Upper lobe of right lung (tissue), 1 donor: ENCODE measurements around the gene PPM1H. TPM values are rescaled to one million over a fixed set of nuclear protein-coding genes. Genes with fewer than 3 reads are reported as not detected.
"Not testable (repeated sequence)": the region's sequence is repeated elsewhere in the genome, so short reads cannot be mapped to it uniquely, and the experiment has no call there.

Experiments
- ATAC-seq: fragments of 200-7000 bp; cut with Tn5 transposase; one replicate; pipeline ENCODE4 v1.9.1; 2020; ENCODE audit warnings: mild to moderate bottlenecking, moderate library complexity
- DNase-seq: peaks from one replicate; pipeline ENCODE4 v3.0.0-alpha.2; 2020
- H3K27ac ChIP-seq: fragments of 200-600 bp; one replicate; pipeline ENCODE4 v1.8.0; 2022
- H3K27me3 ChIP-seq: fragments of 200-600 bp; one replicate; pipeline ENCODE4 v1.8.0; 2022; ENCODE audit warnings: mild to moderate bottlenecking
- H3K36me3 ChIP-seq: fragments of 200-600 bp; one replicate; pipeline ENCODE4 v1.8.0; 2022
- H3K4me1 ChIP-seq: fragments of 200-600 bp; one replicate; pipeline ENCODE4 v1.8.0; 2022
- H3K4me3 ChIP-seq: fragments of 200-600 bp; one replicate; pipeline ENCODE4 v1.8.0; 2022; ENCODE audit warnings: mild to moderate bottlenecking
- H3K9me3 ChIP-seq: fragments of 200-600 bp; one replicate; pipeline ENCODE4 v1.8.0; 2022
- CTCF ChIP-seq: fragments of 200-600 bp; IDR thresholded peaks from one replicate; pipeline ENCODE4 v1.8.0; 2022; ENCODE audit warnings: antibody characterized with exemption
- intact Hi-C: fragments of 100-400 bp; cut with DNase I; formaldehyde crosslinking; loops from one replicate; pipeline ENCODE4 v1.11.0; 2022
- total RNA-seq: library from RNA; stranded (reverse); fragmentation: NEBNext Ultra II Directional; extraction: Animal tissue kit (Norgen Biotek cat#: 25700); gene quantifications from one replicate; pipeline ENCODE4 v1.2.1, GENCODE V29; 2021
- donor health status: DM: no; HTN: yes; CAD: no; lungs with severe emphysema.

PPM1H gene
- total RNA-seq, 1 donor from 2014 or later: 8.0 TPM

GRCh38 chr12:62731055-62731820 is 203.7 kb downstream of the PPM1H start:
- H3K9me3 ChIP-seq: no peaks in the 10 kb centered on the region
- DNase-seq (no peak), ATAC-seq (peak; percentile 37)
- no peak for TF ChIP-seq CTCF
- H3K27ac ChIP-seq: peak overlapping the region; percentile 4
- intact Hi-C loops: no loop called here
- no peaks in the 10 kb centered on the region for H3K27me3 ChIP-seq
- no peak overlapping the region for H3K4me3 ChIP-seq
- H3K4me1 ChIP-seq: peaks cover 17% of the 10 kb centered on the region
- H3K36me3 ChIP-seq: no peaks in the 10 kb centered on the region

GRCh38 chr12:62730649-62731048 is 204.3 kb downstream of the PPM1H start:
- peak overlapping the region; percentile 26 for H3K27ac ChIP-seq
- H3K36me3 ChIP-seq: no peaks in the 10 kb centered on the region
- H3K4me1 ChIP-seq: peaks cover 17% of the 10 kb centered on the region
- TF ChIP-seq CTCF: no peak
- ATAC-seq (no peak), DNase-seq (no peak)
- no peak overlapping the region for H3K4me3 ChIP-seq
- intact Hi-C loops: no loop called here
- no peaks in the 10 kb centered on the region for H3K9me3 ChIP-seq
- H3K27me3 ChIP-seq: no peaks in the 10 kb centered on the region

GRCh38 chr12:62729579-62730544 is 205.1 kb downstream of the PPM1H start:
- ATAC-seq: peak; percentile 74
- H3K27me3 ChIP-seq, intact Hi-C loops, H3K9me3 ChIP-seq, DNase-seq, H3K4me3 ChIP-seq, H3K36me3 ChIP-seq: not testable (repeated sequence)
- H3K4me1 ChIP-seq: peaks cover 22% of the 10 kb centered on the region
- H3K27ac ChIP-seq: peak overlapping the region; percentile 26

- Histone ChIP-seq H3K36me3 (no peaks in the 10 kb centered on the region), H3K27ac (no peak overlapping the region), H3K4me3 (no peak overlapping the region), H3K4me1 (peaks cover 22% of the 10 kb centered on the region), H3K9me3 (no peaks in the 10 kb centered on the region), H3K27me3 (no peaks in the 10 kb centered on the region)
- no peak for TF ChIP-seq CTCF
- DNase-seq (no peak), ATAC-seq (no peak)
- intact Hi-C loops: no loop called here
These were observed 206.2 kb downstream of the PPM1H start for GRCh38 chr12:62728741-62729140.

- H3K4me1 ChIP-seq: peaks cover 17% of the 10 kb centered on the region
These were observed 208.4 kb downstream of the PPM1H start for GRCh38 chr12:62726471-62726980.

More at GRCh38 chr12:62726471-62726980, 208.4 kb downstream of the PPM1H start:
- TF ChIP-seq CTCF: no peak
- H3K9me3 ChIP-seq: no peaks in the 10 kb centered on the region
- DNase-seq: no peak
- H3K27me3 ChIP-seq: no peaks in the 10 kb centered on the region
- no peak overlapping the region for H3K4me3 ChIP-seq
- no peak for ATAC-seq
- intact Hi-C loops: no loop called here
- H3K36me3 ChIP-seq: no peaks in the 10 kb centered on the region
- no peak overlapping the region for H3K27ac ChIP-seq
